NCI-H1694 (cell line): Measurements from ENCODE around the gene OVAAL.
A peak's percentile ranks its signal among the peaks of the same experiment; 100 is the strongest.

Experiments
- DNase-seq: peaks from one replicate; lab custom pipeline; 2025; lab: John Stamatoyannopoulos, UW

Gene OVAAL

GRCh38 chr1:180558664-180559063 is at the start of gene OVAAL:
OVAAL (plus strand) TSS chr1:180558964.
- DNase-seq: no peak

- no peak for DNase-seq
Measured at GRCh38 chr1:180510882-180511281, 47.9 kb upstream of the OVAAL start.

GRCh38 chr1:180513531-180513930 is 45.2 kb upstream of the OVAAL start:
- no peak for DNase-seq

GRCh38 chr1:180515364-180515763 is 43.4 kb upstream of the OVAAL start:
- no peak for DNase-seq

GRCh38 chr1:180515857-180516388 is 42.8 kb upstream of the OVAAL start:
- DNase-seq: peak; percentile 93

- DNase-seq: no peak
Measured at GRCh38 chr1:180519846-180520245, 38.9 kb upstream of the OVAAL start.

- DNase-seq: no peak
Measured at GRCh38 chr1:180521474-180522212, 37.1 kb upstream of the OVAAL start.

GRCh38 chr1:180522213-180522515 is 36.6 kb upstream of the OVAAL start:
- no peak for DNase-seq

- no peak for DNase-seq
Measured at GRCh38 chr1:180524160-180524914, 34.4 kb upstream of the OVAAL start.

GRCh38 chr1:180524915-180525714 is 33.6 kb upstream of the OVAAL start:
- DNase-seq: no peak

GRCh38 chr1:180525715-180526039 is 33.1 kb upstream of the OVAAL start:
- DNase-seq: no peak

GRCh38 chr1:180527101-180527669 is 31.6 kb upstream of the OVAAL start:
- DNase-seq: no peak

GRCh38 chr1:180528868-180529470 is 29.8 kb upstream of the OVAAL start:
- DNase-seq: no peak

GRCh38 chr1:180530501-180530900 is 28.3 kb upstream of the OVAAL start:
- no peak for DNase-seq

- DNase-seq: no peak
Measured at GRCh38 chr1:180532854-180533253, 25.9 kb upstream of the OVAAL start.

GRCh38 chr1:180533266-180533987 is 25.3 kb upstream of the OVAAL start:
- DNase-seq: peak; percentile 68

- DNase-seq: peak; percentile 42
Measured at GRCh38 chr1:180534214-180534613, 24.6 kb upstream of the OVAAL start.

GRCh38 chr1:180535418-180535999 is 23.3 kb upstream of the OVAAL start:
- no peak for DNase-seq

GRCh38 chr1:180536821-180537372 is 21.9 kb upstream of the OVAAL start:
- DNase-seq: no peak

- DNase-seq: no peak
Measured at GRCh38 chr1:180539136-180539535, 19.6 kb upstream of the OVAAL start.
